Ecto neural progenitor cell (in vitro differentiated cells): Measurements from ENCODE around the gene ZNF532.

Experiments
- DNase-seq: peaks from one replicate; pipeline ENCODE4 v3.0.0-alpha.2; 2018; ENCODE audit warnings: low spot score

Gene ZNF532

GRCh38 chr18:58870621-58871020, 5.9 kb downstream of the ZNF532 start:
- DNase-seq: no peak

- no peak for DNase-seq
These were observed 7.1 kb downstream of the ZNF532 start for GRCh38 chr18:58871514-58872420.

GRCh38 chr18:58878640-58879039, 14.0 kb downstream of the ZNF532 start:
- no peak for DNase-seq

GRCh38 chr18:58881477-58881876, 16.8 kb downstream of the ZNF532 start:
- no peak for DNase-seq

GRCh38 chr18:58882044-58882443, 17.4 kb downstream of the ZNF532 start:
- DNase-seq: no peak

GRCh38 chr18:58882686-58883085, 18.0 kb downstream of the ZNF532 start:
- no peak for DNase-seq

- no peak for DNase-seq
These were observed 20.0 kb downstream of the ZNF532 start for GRCh38 chr18:58884680-58885079.

GRCh38 chr18:58886431-58886830, 21.8 kb downstream of the ZNF532 start:
- no peak for DNase-seq

- DNase-seq: no peak
These were observed 22.4 kb downstream of the ZNF532 start for GRCh38 chr18:58886864-58887612.

GRCh38 chr18:58887613-58887963, 22.9 kb downstream of the ZNF532 start:
- no peak for DNase-seq

- no peak for DNase-seq
These were observed 27.1 kb downstream of the ZNF532 start for GRCh38 chr18:58891776-58892175.

GRCh38 chr18:58892488-58892887, 27.8 kb downstream of the ZNF532 start:
- no peak for DNase-seq

GRCh38 chr18:58893388-58894099, 28.9 kb downstream of the ZNF532 start:
- no peak for DNase-seq

GRCh38 chr18:58894930-58895329, 30.3 kb downstream of the ZNF532 start:
- no peak for DNase-seq

GRCh38 chr18:58895385-58895784, 30.7 kb downstream of the ZNF532 start:
- no peak for DNase-seq

- no peak for DNase-seq
These were observed 31.6 kb downstream of the ZNF532 start for GRCh38 chr18:58896268-58896667.

- DNase-seq: no peak
These were observed 32.2 kb downstream of the ZNF532 start for GRCh38 chr18:58896734-58897508.

GRCh38 chr18:58898010-58898799, 33.5 kb downstream of the ZNF532 start:
- DNase-seq: no peak

GRCh38 chr18:58900015-58900649, 35.5 kb downstream of the ZNF532 start:
- DNase-seq: no peak

GRCh38 chr18:58901143-58901542, 36.5 kb downstream of the ZNF532 start:
- no peak for DNase-seq

- no peak for DNase-seq
These were observed 37.1 kb downstream of the ZNF532 start for GRCh38 chr18:58901783-58902182.
